DLD1 (cell line): ENCODE results near the gene MUL1.
"Not testable (repeated sequence)": the region's sequence is repeated elsewhere in the genome, so short reads cannot be mapped to it uniquely, and the experiment has no call there.

Experiments
- in situ Hi-C: cut with HindIII; loops from 2 replicates; pipeline ENCODE4 v1.10.0; 2017; ENCODE audit warnings: low sequenced_read_pairs

Gene MUL1

GRCh38 chr1:20507564-20508410 lies at the start of gene MUL1:
Gene MUL1 (minus strand): TSS chr1:20508151. CDS start chr1:20508024, 127 bp downstream.
- in situ Hi-C loops: no loop called here

- in situ Hi-C loops: no loop called here
Observed at GRCh38 chr1:20555758-20556120, 47.8 kb upstream of the MUL1 start.

- in situ Hi-C loops: no loop called here
Observed at GRCh38 chr1:20555025-20555757, 47.2 kb upstream of the MUL1 start.

- in situ Hi-C loops: no loop called here
Observed at GRCh38 chr1:20552728-20553445, 44.9 kb upstream of the MUL1 start.

- in situ Hi-C loops: no loop called here
Observed at GRCh38 chr1:20551945-20552727, 44.2 kb upstream of the MUL1 start, which contains the start of gene FAM43B. Gene FAM43B (plus strand): TSS chr1:20552573. CDS start chr1:20552974, 401 bp downstream.

GRCh38 chr1:20551161-20551560 lies 43.2 kb upstream of the MUL1 start:
- in situ Hi-C loops: no loop called here

- in situ Hi-C loops: no loop called here
Observed at GRCh38 chr1:20546637-20547036, 38.7 kb upstream of the MUL1 start.

GRCh38 chr1:20540281-20540680 lies 32.3 kb upstream of the MUL1 start:
- in situ Hi-C loops: no loop called here

GRCh38 chr1:20538760-20539551 lies 31.0 kb upstream of the MUL1 start:
- in situ Hi-C loops: no loop called here

GRCh38 chr1:20538227-20538626 lies 30.3 kb upstream of the MUL1 start:
- in situ Hi-C loops: no loop called here

- in situ Hi-C loops: no loop called here
Observed at GRCh38 chr1:20534659-20535417, 26.9 kb upstream of the MUL1 start.

GRCh38 chr1:20533635-20534034 lies 25.7 kb upstream of the MUL1 start:
- in situ Hi-C loops: no loop called here

- in situ Hi-C loops: no loop called here
Observed at GRCh38 chr1:20530901-20531300, 22.9 kb upstream of the MUL1 start.

- in situ Hi-C loops: no loop called here
Observed at GRCh38 chr1:20530306-20530705, 22.4 kb upstream of the MUL1 start.

- in situ Hi-C loops: no loop called here
Observed at GRCh38 chr1:20528221-20528620, 20.3 kb upstream of the MUL1 start.

- in situ Hi-C loops: no loop called here
Observed at GRCh38 chr1:20526267-20526666, 18.3 kb upstream of the MUL1 start.

- in situ Hi-C loops: no loop called here
Observed at GRCh38 chr1:20521960-20522861, 14.3 kb upstream of the MUL1 start.

- in situ Hi-C loops: not testable (repeated sequence)
Observed at GRCh38 chr1:20519609-20520262, 11.8 kb upstream of the MUL1 start.
